A549 (cell line): ENCODE data around the gene TENM3. TPM values are rescaled to one million over a fixed set of nuclear protein-coding genes. Genes with fewer than 3 reads are reported as not detected.

Experiments
- ATAC-seq, 2 experiments: fragments of 200-7000 bp in 1 of 2; fragments of >200 bp in 1 of 2; cut with Nextera tagmentation in 1 of 2; cut with Tn5 transposase in 1 of 2; 3 replicates each; pipeline versions ENCODE4 v1.8.0 to v1.9.1; 2018 to 2020; ENCODE audit warnings: mild to moderate bottlenecking in 1 of 2, moderate library complexity in 1 of 2
- CTCF ChIA-PET: fragments of 300-600 bp; sonication (Branson Sonifier 250); formaldehyde crosslinking; extraction: SDS; loops from one replicate; lab custom pipeline; 2021; ENCODE audit warnings: antibody characterized with exemption, inconsistent platforms; lab: Yijun Ruan, JAX
- POLR2A ChIA-PET: fragments of 350-600 bp; formaldehyde crosslinking; extraction: SDS; loops from one replicate; lab custom pipeline; 2021; ENCODE audit warnings: antibody characterized with exemption, inconsistent platforms; lab: Yijun Ruan, JAX
- DNase-seq, 2 experiments: peaks; one replicate each; pipeline versions ENCODE4 v3.0.0 to v3.0.0-alpha.2; 2011 to 2016; ENCODE audit warnings: low read depth in 1 of 2, low spot score in 1 of 2
- FAIRE-seq: peaks from 2 replicates; lab custom pipeline; 2011; peaks lifted over from hg19 to GRCh38; lab: Jason Lieb, UNC
- H3K27ac ChIP-seq, 2 experiments: fragments of >200 bp; sonication (Bioruptor Twin); formaldehyde crosslinking; 3 replicates each; pipeline ENCODE4 v1.5.1; 2016 to 2017
- H3K4me1 ChIP-seq: fragments of >200 bp; sonication (Bioruptor Twin); formaldehyde crosslinking; 3 replicates; pipeline ENCODE4 v1.6.1; 2016
- H3K4me2 ChIP-seq: fragments of >200 bp; sonication (Bioruptor Twin); formaldehyde crosslinking; 3 replicates; pipeline ENCODE4 v1.6.1; 2016
- H3K4me3 ChIP-seq: fragments of >200 bp; sonication (Bioruptor Twin); formaldehyde crosslinking; 3 replicates; pipeline ENCODE4 v1.5.1; 2016
- H3K9me3 ChIP-seq: fragments of >200 bp; sonication (Bioruptor Twin); formaldehyde crosslinking; 3 replicates; pipeline ENCODE4 v1.6.1; 2016
- CBX8 ChIP-seq: fragments of 200-600 bp; sonication (generic); IDR thresholded peaks from 2 replicates; pipeline ENCODE4 v1.6.1; 2016
- CHD4 ChIP-seq: fragments of 200-600 bp; sonication (generic); IDR thresholded peaks from 2 replicates; pipeline ENCODE4 v1.6.1; 2016; ENCODE audit warnings: antibody characterized with exemption, mild to moderate bottlenecking, borderline replicate concordance
- E2F6 ChIP-seq: IDR thresholded peaks from 2 replicates; pipeline ENCODE4 v1.6.1; 2012; ENCODE audit warnings: low read depth, borderline replicate concordance
- EHF ChIP-seq: fragments of 250-450 bp; sonication (Bioruptor Pico); IDR thresholded peaks from 2 replicates; pipeline ENCODE4 v1.5.0; 2020; ENCODE audit warnings: mild to moderate bottlenecking
- EP300 ChIP-seq, 2 experiments: fragments of >200 bp; sonication (Bioruptor Twin); formaldehyde crosslinking; IDR thresholded peaks; 2 replicates in 1 of 2; 3 replicates in 1 of 2; pipeline ENCODE4 v1.6.1; 2016 to 2017
- FOSB ChIP-seq: fragments of 250-450 bp; sonication (Bioruptor Pico); IDR thresholded peaks from 2 replicates; pipeline ENCODE4 v1.5.0; 2020; ENCODE audit warnings: mild to moderate bottlenecking, moderate library complexity
- FOSL2 ChIP-seq, 2 experiments: fragments of 450-650 bp in 1 of 2; fragments of >200 bp in 1 of 2; sonication (Bioruptor Twin) in 1 of 2; formaldehyde crosslinking; IDR thresholded peaks; 2 replicates each; pipeline versions ENCODE4 v1.5.0 to v1.6.1; 2016 to 2020; ENCODE audit warnings: mild to moderate bottlenecking in 1 of 2, moderate library complexity in 1 of 2
- GATA3 ChIP-seq: IDR thresholded peaks from 2 replicates; pipeline ENCODE4 v1.6.1; 2012; ENCODE audit warnings: borderline replicate concordance
- HES2 ChIP-seq: fragments of >200 bp; sonication (Bioruptor Twin); formaldehyde crosslinking; IDR thresholded peaks from 2 replicates; pipeline ENCODE4 v1.6.1; 2016
- HEYL ChIP-seq: fragments of 250-450 bp; sonication (Bioruptor Pico); IDR thresholded peaks from 2 replicates; pipeline ENCODE4 v1.8.0; 2021; ENCODE audit warnings: mild to moderate bottlenecking, moderate library complexity
- HMGXB4 ChIP-seq: fragments of 250-450 bp; sonication (Bioruptor Pico); IDR thresholded peaks from 2 replicates; pipeline ENCODE4 v1.5.0; 2021; ENCODE audit warnings: mild to moderate bottlenecking, moderate library complexity, borderline replicate concordance
- HOXA7 ChIP-seq: fragments of 250-450 bp; sonication (Bioruptor Pico); IDR thresholded peaks from 2 replicates; pipeline ENCODE4 v1.5.0; 2020; ENCODE audit warnings: mild to moderate bottlenecking, moderate library complexity
- HOXB13 ChIP-seq: fragments of 250-450 bp; sonication (Bioruptor Pico); IDR thresholded peaks from 2 replicates; pipeline ENCODE4 v1.5.0; 2020; ENCODE audit warnings: low read depth, mild to moderate bottlenecking, moderate library complexity
- JUN ChIP-seq, 2 experiments: fragments of >200 bp; sonication (Bioruptor Twin); formaldehyde crosslinking; IDR thresholded peaks; 2 replicates in 1 of 2; 3 replicates in 1 of 2; pipeline ENCODE4 v1.6.1; 2016 to 2017
- JUNB ChIP-seq: fragments of >200 bp; sonication (Bioruptor Twin); formaldehyde crosslinking; IDR thresholded peaks from 2 replicates; pipeline ENCODE4 v1.6.1; 2016
- KDM5A ChIP-seq: fragments of 200-600 bp; sonication (generic); IDR thresholded peaks from 2 replicates; pipeline ENCODE4 v1.6.1; 2016; ENCODE audit warnings: antibody characterized with exemption, mild to moderate bottlenecking
- MAFK ChIP-seq: fragments of 450-650 bp; IDR thresholded peaks from 2 replicates; pipeline ENCODE4 v1.6.1; 2014; ENCODE audit not compliant: partially characterized antibody
- MAX ChIP-seq: IDR thresholded peaks from 2 replicates; pipeline ENCODE4 v1.6.1; 2012
- NR3C1 ChIP-seq: fragments of >200 bp; sonication (Bioruptor Twin); formaldehyde crosslinking; IDR thresholded peaks from 3 replicates; pipeline ENCODE4 v1.6.1; 2017
- POLR2A ChIP-seq: IDR thresholded peaks from 2 replicates; pipeline ENCODE4 v1.6.1; 2012; ENCODE audit warnings: mild to moderate bottlenecking, low read length
- POLR2AphosphoS2 ChIP-seq: conservative IDR thresholded peaks from 2 replicates; pipeline ENCODE4 v1.6.1; 2012; ENCODE audit warnings: low read length, improper control_type of control experiment, inconsistent platforms
- RARB ChIP-seq: fragments of 250-450 bp; sonication (Bioruptor Pico); IDR thresholded peaks from 2 replicates; pipeline ENCODE4 v1.8.0; 2021; ENCODE audit warnings: mild to moderate bottlenecking, moderate library complexity
- SMC3 ChIP-seq: fragments of >200 bp; sonication (Bioruptor Twin); formaldehyde crosslinking; IDR thresholded peaks from 3 replicates; pipeline ENCODE4 v1.6.1; 2018; ENCODE audit warnings: inconsistent platforms
- TP53 ChIP-seq: fragments of 250-450 bp; sonication (Bioruptor Pico); IDR thresholded peaks from 2 replicates; pipeline ENCODE4 v1.5.0; 2021; ENCODE audit warnings: mild to moderate bottlenecking, moderate library complexity
- USF2 ChIP-seq: fragments of 450-650 bp; IDR thresholded peaks from 2 replicates; pipeline ENCODE4 v1.6.1; 2014; ENCODE audit warnings: antibody characterized with exemption
- ZC3H11A ChIP-seq: fragments of 450-650 bp; IDR thresholded peaks from 2 replicates; pipeline ENCODE4 v1.6.1; 2014; ENCODE audit warnings: antibody characterized with exemption, mild to moderate bottlenecking
- ZFP36 ChIP-seq: fragments of 450-650 bp; IDR thresholded peaks from 2 replicates; pipeline ENCODE4 v1.6.1; 2014; ENCODE audit warnings: borderline replicate concordance; ENCODE audit not compliant: partially characterized antibody
- WGBS: methylation state at CpG from one replicate; pipeline ENCODE4 v1.1.6; 2017; ENCODE audit errors: missing lambda C conversion rate; 5-methylcytosine and 5-hydroxymethylcytosine counted together
- polyA plus RNA-seq, 4 experiments: library from polyadenylated mRNA; depleted of rRNA in 3 of 4; stranded (reverse); fragments of >200 nt; fragmentation: RNase III in 1 of 4; extraction: RNeasy Plus Mini Kit Qiagen cat#74134 plus additional on column Dnase treatment in 1 of 4; gene quantifications; 2 replicates in 3 of 4; 3 replicates in 1 of 4; pipeline ENCODE4 v1.2.3, GENCODE V29; 2011 to 2017

The TENM3 gene
- polyA plus RNA-seq, 2 of the 4 experiments (the other 2 are of a cell fraction): 2.4 to 7.3 TPM

- DNase-seq: no peak
- 23% methylated on average over 2 of the region's 2 CpGs for WGBS
- Histone ChIP-seq H3K4me1 (no peaks in the 10 kb centered on the region), H3K9me3 (peaks cover 7% of the 10 kb centered on the region; the same call in 1 of the 3 replicates), H3K4me3 (no peak overlapping the region), H3K4me2 (no peak overlapping the region), H3K27ac (no peak overlapping the region)
- ATAC-seq: no peak
- CTCF ChIA-PET: no interaction called here
- FAIRE-seq: no peak
- TF ChIP-seq POLR2AphosphoS2 (no peak), CHD4 (no peak), CBX8 (no peak), HES2 (no peak), GATA3 (no peak), EHF (CRISPR knock-in tag) (no peak), SMC3 (no peak), EP300 (IDR thresholded peaks at IDR 0.05) (no peak), FOSL2 (IDR thresholded peaks at IDR 0.05) (no peak), FOSL2 (CRISPR knock-in tag; IDR thresholded peaks at IDR 0.05) (no peak), JUNB (no peak), HEYL (CRISPR knock-in tag) (no peak), HOXA7 (CRISPR knock-in tag) (no peak), HMGXB4 (CRISPR knock-in tag) (no peak), FOSB (CRISPR knock-in tag) (no peak), NR3C1 (no peak)
- POLR2A ChIA-PET: no interaction called here
Observed at GRCh38 chr4:182488896-182489295, 245.7 kb downstream of the TENM3 start.

GRCh38 chr4:182489607-182490006 is 246.4 kb downstream of the TENM3 start:
- H3K4me2 ChIP-seq: no peak overlapping the region
- no peak for DNase-seq
- no peak for FAIRE-seq
- CTCF ChIA-PET: no interaction called here
- TF ChIP-seq ZC3H11A: no peak
- H3K4me3 ChIP-seq: no peak overlapping the region
- no peaks in the 10 kb centered on the region for H3K4me1 ChIP-seq
- POLR2A ChIA-PET: no interaction called here
- H3K27ac ChIP-seq: no peak overlapping the region
- peaks cover 7% of the 10 kb centered on the region; the same call in 1 of the 3 replicates for H3K9me3 ChIP-seq
- ATAC-seq: no peak
- WGBS: 48% methylated on average over 2 of the region's 2 CpGs

GRCh38 chr4:182491719-182492118 is 248.5 kb downstream of the TENM3 start:
- DNase-seq: no peak
- Histone ChIP-seq H3K9me3 (peaks cover 4% of the 10 kb centered on the region; the same call in 1 of the 3 replicates), H3K4me1 (no peaks in the 10 kb centered on the region), H3K4me2 (peak overlapping the region; percentile 63; the same call in 1 of the 3 replicates), H3K4me3 (no peak overlapping the region), H3K27ac (no peak overlapping the region)
- ChIA-PET CTCF (no interaction called here), POLR2A (no interaction called here)
- TF ChIP-seq NR3C1 (no peak), CBX8 (no peak), MAX (no peak), MAFK (no peak), POLR2A (no peak), HOXA7 (CRISPR knock-in tag) (no peak), KDM5A (no peak), SMC3 (no peak), HMGXB4 (CRISPR knock-in tag) (no peak), POLR2AphosphoS2 (no peak), RARB (CRISPR knock-in tag) (no peak), JUN (IDR thresholded peaks at IDR 0.05) (no peak), ZFP36 (no peak), TP53 (no peak), E2F6 (no peak), HOXB13 (CRISPR knock-in tag) (no peak), USF2 (no peak)
- no peak for ATAC-seq
- no peak for FAIRE-seq
